Breast epithelium (tissue), 4 donors: ENCODE data around the gene B3GALT6. TPM values are rescaled to one million over a fixed set of nuclear protein-coding genes. Genes with fewer than 3 reads are reported as not detected.

ENCODE experiments used
- DNase-seq, 2 donors: peaks; one replicate each; pipeline ENCODE4 v3.0.0-alpha.2; 2019; ENCODE audit warnings: low spot score in 2 of 2
- H3K27ac ChIP-seq, 2 donors: fragments of 200-600 bp; sonication (generic) in 1 of 2; one replicate each; pipeline ENCODE4 v1.5.1; 2016 to 2019; ENCODE audit warnings: mild to moderate bottlenecking in 1 of 2
- H3K27me3 ChIP-seq, 2 donors: fragments of 200-600 bp; sonication (generic) in 1 of 2; one replicate each; pipeline versions ENCODE4 v1.5.1 to v1.6.0; 2017 to 2019; ENCODE audit warnings: control low read depth in 1 of 2, mild to moderate bottlenecking in 1 of 2
- H3K36me3 ChIP-seq: fragments of 200-600 bp; one replicate; pipeline ENCODE4 v1.5.1; 2019
- H3K4me1 ChIP-seq, 2 donors: fragments of 200-600 bp; sonication (generic); one replicate each; pipeline ENCODE4 v1.5.1; 2016 to 2019; ENCODE audit warnings: control low read depth in 1 of 2
- H3K4me3 ChIP-seq, 3 donors: fragments of 200-600 bp; sonication (generic); 1 replicate in 2 of 3; 2 replicates in 1 of 3; pipeline ENCODE4 v1.5.1; 2016 to 2019; ENCODE audit warnings: mild to moderate bottlenecking in 3 of 3, moderate library complexity in 2 of 3
- H3K9me3 ChIP-seq, 2 donors: fragments of 200-600 bp; sonication (generic) in 1 of 2; one replicate each; pipeline ENCODE4 v1.5.1; 2016 to 2019; ENCODE audit warnings: control low read depth in 1 of 2
- CTCF ChIP-seq, 3 donors: fragments of 450-650 bp; IDR thresholded peaks; one replicate each; pipeline ENCODE4 v1.5.1; 2016 to 2017; ENCODE audit warnings: antibody characterized with exemption in 3 of 3, mild to moderate bottlenecking in 3 of 3, moderate library complexity in 3 of 3
- POLR2A ChIP-seq: fragments of 450-650 bp; IDR thresholded peaks from one replicate; pipeline ENCODE4 v1.6.1; 2016; ENCODE audit warnings: antibody characterized with exemption, mild to moderate bottlenecking, moderate library complexity
- POLR2AphosphoS5 ChIP-seq, 3 donors: sonication (generic); formaldehyde crosslinking; IDR thresholded peaks; one replicate each; pipeline ENCODE4 v1.6.1; 2017; ENCODE audit warnings: antibody characterized with exemption in 3 of 3
- intact Hi-C: fragments of 100-400 bp; cut with DNase I; formaldehyde crosslinking; loops from one replicate; pipeline ENCODE4 v1.15.1; 2023; ENCODE audit warnings: low total_unique reads
- total RNA-seq, 3 donors: library from RNA; depleted of rRNA; stranded (reverse); fragments of >200 nt; gene quantifications; one replicate each; pipeline ENCODE4 v1.1.0, GENCODE V29; 2016

Gene B3GALT6
- total RNA-seq, 3 donors from 2014 or later = 14.4 to 16.0 (median 14.4) TPM

GRCh38 chr1:1274299-1274930 is 42.4 kb downstream of the B3GALT6 start:
- Histone ChIP-seq H3K4me3 (peak overlapping the region; percentile 71 to 88 (median 75)), H3K9me3 (no peaks in the 10 kb centered on the region), H3K27me3 (no peaks in the 10 kb centered on the region), H3K4me1 (peaks cover 13 to 22% of the 10 kb centered on the region in 2 donors), H3K27ac (peak overlapping the region; percentile 81 to 84), H3K36me3 (no peaks in the 10 kb centered on the region)
- DNase-seq = no peak
- TF ChIP-seq CTCF (IDR thresholded peaks at IDR 0.05) (no peak), POLR2AphosphoS5 (IDR thresholded peaks at IDR 0.05) (no peak), POLR2A (no peak)
- intact Hi-C loops = no loop called here

GRCh38 chr1:1274931-1275431 is 42.9 kb downstream of the B3GALT6 start:
- intact Hi-C loops = no loop called here
- H3K4me1 ChIP-seq = peaks cover 13 to 22% of the 10 kb centered on the region in 2 donors
- peak overlapping the region in 2 of 3 donors; percentile 75 to 88 for H3K4me3 ChIP-seq
- no peaks in the 10 kb centered on the region for H3K27me3 ChIP-seq
- H3K27ac ChIP-seq = no peak overlapping the region
- H3K9me3 ChIP-seq = no peaks in the 10 kb centered on the region
- TF ChIP-seq CTCF (IDR thresholded peaks at IDR 0.05) (no peak), POLR2A (no peak), POLR2AphosphoS5 (IDR thresholded peaks at IDR 0.05) (no peak)
- no peaks in the 10 kb centered on the region for H3K36me3 ChIP-seq
- DNase-seq = no peak

GRCh38 chr1:1275836-1276235 is 43.8 kb downstream of the B3GALT6 start:
- no peaks in the 10 kb centered on the region for H3K9me3 ChIP-seq
- TF ChIP-seq CTCF (IDR thresholded peaks at IDR 0.05) (no peak), POLR2AphosphoS5 (IDR thresholded peaks at IDR 0.05) (no peak), POLR2A (no peak)
- no peak overlapping the region for H3K4me3 ChIP-seq
- no peak overlapping the region for H3K27ac ChIP-seq
- no peaks in the 10 kb centered on the region for H3K27me3 ChIP-seq
- no peaks in the 10 kb centered on the region for H3K36me3 ChIP-seq
- peaks cover 9 to 16% of the 10 kb centered on the region in 2 donors for H3K4me1 ChIP-seq
- DNase-seq = no peak
- intact Hi-C loops = no loop called here

- Histone ChIP-seq H3K9me3 (no peaks in the 10 kb centered on the region), H3K27ac (no peak overlapping the region), H3K4me1 (no peaks in the 10 kb centered on the region), H3K4me3 (no peak overlapping the region), H3K36me3 (no peaks in the 10 kb centered on the region), H3K27me3 (no peaks in the 10 kb centered on the region)
- intact Hi-C loops = no loop called here
- DNase-seq = no peak
- TF ChIP-seq POLR2A (no peak), CTCF (IDR thresholded peaks at IDR 0.05) (no peak), POLR2AphosphoS5 (IDR thresholded peaks at IDR 0.05) (no peak)
Measured at GRCh38 chr1:1278620-1279019, 46.6 kb downstream of the B3GALT6 start.

- no peak overlapping the region for H3K4me3 ChIP-seq
- intact Hi-C loops = no loop called here
- no peaks in the 10 kb centered on the region for H3K36me3 ChIP-seq
Measured at GRCh38 chr1:1279028-1279427, 47.0 kb downstream of the B3GALT6 start.

More at GRCh38 chr1:1279028-1279427, 47.0 kb downstream of the B3GALT6 start:
- DNase-seq = no peak
- no peak for TF ChIP-seq CTCF (IDR thresholded peaks at IDR 0.05)
- TF ChIP-seq POLR2A = no peak
- no peak for TF ChIP-seq POLR2AphosphoS5 (IDR thresholded peaks at IDR 0.05)
- no peaks in the 10 kb centered on the region for H3K4me1 ChIP-seq
- no peak overlapping the region for H3K27ac ChIP-seq
- H3K9me3 ChIP-seq = no peaks in the 10 kb centered on the region
- H3K27me3 ChIP-seq = no peaks in the 10 kb centered on the region
